OCI-LY1 (cell line): ENCODE data around the gene KREMEN1.

ENCODE experiments used
- H2AFZ ChIP-seq: fragments of 200-600 bp; sonication (generic), shearing (Covaris generic); 2 replicates; pipeline ENCODE4 v1.6.0; 2014; ENCODE audit warnings: antibody characterized with exemption, mild to moderate bottlenecking, low read length
- H3F3A ChIP-seq: fragments of 200-600 bp; sonication (generic), shearing (Covaris generic); 2 replicates; pipeline ENCODE4 v1.6.0; 2014; ENCODE audit warnings: mild to moderate bottlenecking, antibody characterized with exemption, low read length, moderate library complexity; ENCODE audit not compliant: insufficient read depth
- H3K27ac ChIP-seq: fragments of 200-600 bp; sonication (generic); 2 replicates; pipeline ENCODE4 v1.5.1; 2014; ENCODE audit warnings: low read length, mixed run types, mild to moderate bottlenecking, low read depth; ENCODE audit not compliant: poor library complexity, severe bottlenecking
- H3K27me3 ChIP-seq: fragments of 200-600 bp; sonication (generic); 2 replicates; pipeline ENCODE4 v1.6.0; 2014; ENCODE audit warnings: antibody characterized with exemption, mild to moderate bottlenecking, low read length, moderate library complexity; ENCODE audit not compliant: insufficient read depth
- H3K36me3 ChIP-seq: fragments of 200-600 bp; sonication (generic); 2 replicates; pipeline ENCODE4 v1.6.1; 2014; ENCODE audit warnings: mild to moderate bottlenecking, antibody characterized with exemption, low read length, moderate library complexity, mixed read lengths; ENCODE audit not compliant: insufficient read depth
- H3K4me1 ChIP-seq: fragments of 200-600 bp; sonication (generic); 2 replicates; pipeline ENCODE4 v1.5.1; 2014; ENCODE audit warnings: mild to moderate bottlenecking, low read length, moderate library complexity; ENCODE audit not compliant: insufficient read depth, severe bottlenecking
- H3K4me2 ChIP-seq: fragments of 200-600 bp; sonication (generic), shearing (Covaris generic); 2 replicates; pipeline ENCODE4 v1.6.1; 2014; ENCODE audit warnings: low read length
- H3K4me3 ChIP-seq: fragments of 200-600 bp; sonication (generic); 2 replicates; pipeline ENCODE4 v1.5.1; 2014; ENCODE audit warnings: low read length, low read depth, mild to moderate bottlenecking, mixed read lengths; ENCODE audit not compliant: poor library complexity, severe bottlenecking
- H3K79me2 ChIP-seq: fragments of 200-600 bp; shearing (Covaris generic); 2 replicates; pipeline ENCODE4 v1.6.1; 2016; ENCODE audit warnings: mixed run types, low read length, mixed read lengths; ENCODE audit not compliant: insufficient read depth
- H3K9ac ChIP-seq: fragments of 200-600 bp; sonication (generic), shearing (Covaris generic); 2 replicates; pipeline ENCODE4 v1.6.1; 2014; ENCODE audit warnings: mild to moderate bottlenecking, low read length, mixed read lengths
- H3K9me2 ChIP-seq: fragments of 200-600 bp; sonication (generic), shearing (Covaris generic); 2 replicates; pipeline ENCODE4 v1.6.1; 2014; ENCODE audit warnings: low read depth, mild to moderate bottlenecking, low read length, mixed read lengths
- H3K9me3 ChIP-seq: fragments of 200-600 bp; shearing (Covaris generic); 2 replicates; pipeline ENCODE4 v1.6.1; 2014; ENCODE audit warnings: low read length, mixed read lengths
- H4K20me1 ChIP-seq: fragments of 200-600 bp; sonication (generic), shearing (Covaris generic); 2 replicates; pipeline ENCODE4 v1.6.0; 2016; ENCODE audit warnings: mild to moderate bottlenecking, low read length; ENCODE audit not compliant: insufficient read depth
- CTCF ChIP-seq: fragments of 200-600 bp; sonication (generic), shearing (Covaris generic); IDR thresholded peaks from 2 replicates; pipeline ENCODE4 v1.5.1; 2017; ENCODE audit warnings: mild to moderate bottlenecking, antibody characterized with exemption, low read length, moderate library complexity, mixed read lengths
- EZH2 ChIP-seq: fragments of 200-600 bp; sonication (generic), shearing (Covaris generic); IDR thresholded peaks from 2 replicates; pipeline ENCODE4 v1.8.0; 2017; ENCODE audit warnings: borderline replicate concordance, mixed run types, mild to moderate bottlenecking, antibody characterized with exemption, low read length, moderate library complexity, mixed read lengths

KREMEN1 gene

DNA sequence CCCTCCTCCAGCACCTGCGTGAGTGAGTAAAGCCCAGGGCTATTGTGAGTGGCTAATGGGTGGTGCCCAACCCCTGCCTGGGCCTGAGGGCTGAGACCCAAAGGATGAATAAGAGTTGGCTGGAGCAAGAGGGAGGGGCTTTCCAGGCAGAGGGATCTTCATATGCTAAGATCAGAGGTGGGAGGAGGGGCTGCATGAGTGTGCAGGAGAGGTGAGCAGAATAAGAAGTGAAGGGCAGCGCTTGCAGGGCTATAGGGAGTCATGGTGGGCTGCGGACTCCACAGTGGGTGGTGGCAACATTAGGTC lies 136.7 kb downstream of the KREMEN1 start:
- Histone ChIP-seq H3K9me3 (no peaks in the 10 kb centered on the region), H3K36me3 (no peaks in the 10 kb centered on the region), H3K4me2 (no peak overlapping the region), H4K20me1 (no peaks in the 10 kb centered on the region), H2AFZ (no peak overlapping the region), H3K79me2 (no peaks in the 10 kb centered on the region), H3K27ac (no peak overlapping the region), H3K9me2 (no peaks in the 10 kb centered on the region), H3K9ac (no peak overlapping the region), H3K27me3 (peaks cover 12% of the 10 kb centered on the region; the same call in 1 of the 2 replicates), H3K4me3 (no peak overlapping the region), H3F3A (no peaks in the 10 kb centered on the region), H3K4me1 (no peaks in the 10 kb centered on the region)
- TF ChIP-seq CTCF (no peak), EZH2 (no peak)

DNA sequence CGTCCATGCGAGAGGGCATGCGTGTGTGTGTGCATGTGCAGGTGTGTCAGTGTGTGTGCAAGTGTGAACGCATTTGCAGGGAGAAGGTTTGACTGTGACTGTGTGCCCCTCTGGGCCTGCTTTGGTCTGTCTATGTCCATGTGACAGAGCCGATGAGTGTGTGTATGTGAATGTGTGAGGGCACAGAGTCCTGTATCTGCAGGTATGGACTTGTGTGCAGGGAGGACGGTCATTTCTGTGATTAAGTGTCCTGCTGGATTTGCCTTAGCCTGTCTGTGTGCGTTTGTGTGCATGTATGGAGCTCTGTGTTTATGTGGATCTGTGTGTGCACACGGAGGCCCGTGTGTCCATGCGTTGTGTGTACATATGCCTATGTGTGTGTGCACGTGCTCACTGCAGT lies 138.2 kb downstream of the KREMEN1 start:
- Histone ChIP-seq H3K4me2 (no peak overlapping the region), H3K9ac (no peak overlapping the region), H2AFZ (no peak overlapping the region), H3K79me2 (no peaks in the 10 kb centered on the region), H3K27me3 (peaks cover 13% of the 10 kb centered on the region), H3K4me3 (no peak overlapping the region), H4K20me1 (no peaks in the 10 kb centered on the region), H3K36me3 (no peaks in the 10 kb centered on the region), H3K4me1 (no peaks in the 10 kb centered on the region), H3K9me2 (no peaks in the 10 kb centered on the region), H3F3A (no peaks in the 10 kb centered on the region), H3K9me3 (no peaks in the 10 kb centered on the region), H3K27ac (no peak overlapping the region)
- TF ChIP-seq CTCF (no peak), EZH2 (no peak)

- TF ChIP-seq EZH2 = no peak
- TF ChIP-seq CTCF = no peak
- no peaks in the 10 kb centered on the region for H3K36me3 ChIP-seq
- H3K27ac ChIP-seq = no peak overlapping the region
- no peaks in the 10 kb centered on the region for H3K4me1 ChIP-seq
- no peaks in the 10 kb centered on the region for H4K20me1 ChIP-seq
- H3K27me3 ChIP-seq = peaks cover 13% of the 10 kb centered on the region
- H3K9me2 ChIP-seq = no peaks in the 10 kb centered on the region
- H3K4me3 ChIP-seq = no peak overlapping the region
- H3K79me2 ChIP-seq = no peaks in the 10 kb centered on the region
- no peak overlapping the region for H3K4me2 ChIP-seq
- H2AFZ ChIP-seq = no peak overlapping the region
- no peak overlapping the region for H3K9ac ChIP-seq
- no peaks in the 10 kb centered on the region for H3F3A ChIP-seq
- no peaks in the 10 kb centered on the region for H3K9me3 ChIP-seq
Observed at GRCh38 chr22:29211466-29211865, 138.6 kb downstream of the KREMEN1 start.
